Measurements from ENCODE around the gene CHD6.

CHD6 gene

GRCh38 chr20:41469868-41470267, 148.3 kb downstream of the CHD6 start:
- FAIRE-seq (peak; percentile 26), DNase-seq (ENCODE audit: insufficient read length, low spot score) (no peak)

GRCh38 chr20:41468994-41469600, 149.1 kb downstream of the CHD6 start:
- DNase-seq (ENCODE audit: insufficient read length, low spot score): no peak
- FAIRE-seq: no peak

GRCh38 chr20:41467690-41468089, 150.5 kb downstream of the CHD6 start:
- no peak for FAIRE-seq

DNA sequence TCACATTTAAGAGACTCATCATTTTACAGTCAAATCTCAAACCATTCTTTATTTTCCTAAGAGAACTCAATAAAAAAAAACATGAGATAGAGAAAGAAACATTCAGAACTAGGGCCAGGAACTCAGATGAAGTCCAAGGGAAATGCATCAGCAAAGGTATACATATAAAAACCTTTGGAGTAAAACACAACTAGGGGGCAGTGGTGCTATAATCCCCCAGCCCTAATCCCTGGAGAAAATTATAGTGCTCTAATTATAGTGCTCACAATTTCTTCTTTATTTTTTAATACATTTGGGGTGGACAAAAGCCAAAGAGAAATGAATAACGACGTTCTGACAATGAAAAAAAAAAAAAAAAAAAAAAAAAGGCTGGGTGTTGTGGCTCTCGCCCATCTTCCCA, 151.0 kb downstream of the CHD6 start:
- DNase-seq (ENCODE audit: insufficient read length, low spot score): no peak
- no peak for FAIRE-seq

More at GRCh38 chr20:41467690-41468089, 150.5 kb downstream of the CHD6 start:
- no peak for DNase-seq (ENCODE audit: insufficient read length, low spot score)

DNA sequence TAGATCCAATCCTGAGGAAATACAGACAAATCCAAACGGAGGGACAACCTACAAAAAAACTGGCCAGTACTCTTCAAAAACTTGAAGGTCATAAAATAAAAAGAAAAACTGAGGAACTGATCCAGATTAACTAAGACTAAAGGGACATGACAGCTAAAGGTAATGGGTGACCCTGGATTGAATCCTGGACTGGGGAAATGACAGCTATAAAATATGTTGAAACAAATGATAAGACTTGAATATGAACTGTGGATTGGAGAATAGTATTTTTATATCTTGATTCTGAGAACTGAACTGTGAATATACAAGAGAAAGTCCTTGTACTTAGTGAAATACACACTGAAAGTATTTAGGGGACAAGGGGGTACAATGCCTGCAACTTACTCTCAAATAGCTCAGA, 154.6 kb downstream of the CHD6 start:
- FAIRE-seq (no peak), DNase-seq (ENCODE audit: insufficient read length, low spot score) (no peak)

GRCh38 chr20:41462372-41463161, 155.6 kb downstream of the CHD6 start:
- FAIRE-seq (peak; percentile 20), DNase-seq (ENCODE audit: insufficient read length, low spot score) (no peak)

GRCh38 chr20:41458761-41459160, 159.4 kb downstream of the CHD6 start:
- FAIRE-seq (no peak), DNase-seq (ENCODE audit: insufficient read length, low spot score) (no peak)

DNA sequence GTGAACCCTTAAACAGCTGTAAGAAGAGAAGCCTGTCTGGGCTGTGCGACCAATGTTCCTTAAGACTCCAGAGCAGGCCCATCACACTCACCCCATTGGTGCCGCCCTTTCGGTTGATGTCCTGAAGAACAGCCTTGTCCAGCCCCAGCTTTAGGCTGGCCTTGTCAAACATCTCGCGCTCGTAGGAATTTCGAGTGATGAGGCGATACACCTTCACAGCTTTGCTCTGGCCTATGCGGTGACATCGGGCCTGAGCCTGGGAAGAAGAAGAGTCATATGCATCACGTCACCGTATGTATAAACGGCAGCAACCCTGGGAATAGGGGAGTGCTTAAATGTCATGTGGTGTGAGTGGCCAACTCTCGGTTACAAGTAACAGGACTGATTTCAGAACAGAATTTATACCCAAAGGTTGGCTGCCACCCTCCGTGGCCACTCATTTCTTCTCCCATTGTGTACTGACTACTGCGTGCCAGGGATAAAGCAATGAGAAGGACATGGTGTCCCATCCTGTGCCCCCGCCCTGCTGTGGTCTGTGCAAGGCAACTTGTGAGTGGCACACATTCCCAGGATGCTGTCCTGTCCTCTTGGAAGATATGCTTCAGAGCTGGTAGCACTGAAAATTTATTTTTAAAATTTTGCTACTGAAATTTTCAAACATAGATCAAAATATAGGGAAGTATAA, 160.9 kb downstream of the CHD6 start:
- peak; percentile 86 for FAIRE-seq
- DNase-seq (ENCODE audit: insufficient read length, low spot score): no peak

- DNase-seq (ENCODE audit: insufficient read length, low spot score) (no peak), FAIRE-seq (no peak)
Observed at GRCh38 chr20:41456351-41456750, 161.8 kb downstream of the CHD6 start.

GRCh38 chr20:41454250-41454649, 163.9 kb downstream of the CHD6 start:
- DNase-seq (ENCODE audit: insufficient read length, low spot score): no peak
- no peak for FAIRE-seq

- DNase-seq (ENCODE audit: insufficient read length, low spot score): no peak
- peak; percentile 16 for FAIRE-seq
Observed at GRCh38 chr20:41453010-41453950, 164.9 kb downstream of the CHD6 start.

DNA sequence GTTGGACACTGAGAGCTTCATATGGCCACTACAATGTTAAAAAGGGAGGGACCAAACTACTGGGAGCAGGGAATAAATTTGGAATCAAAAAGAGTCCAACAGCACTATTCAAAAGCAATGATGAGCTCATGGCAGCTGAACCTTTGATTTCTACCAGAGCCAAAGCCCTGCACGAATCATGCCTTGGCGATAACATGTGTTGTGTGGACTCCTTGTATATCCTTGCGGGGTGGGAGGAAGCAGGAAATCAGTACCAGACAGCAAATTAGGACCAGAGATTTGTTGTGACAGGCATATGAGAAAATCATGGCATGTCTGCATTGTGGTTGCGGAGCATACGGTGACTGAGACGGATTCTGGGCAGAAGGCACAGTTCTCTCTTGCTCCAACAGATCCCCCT, 166.0 kb downstream of the CHD6 start:
- DNase-seq (ENCODE audit: insufficient read length, low spot score): no peak
- FAIRE-seq: no peak

DNA sequence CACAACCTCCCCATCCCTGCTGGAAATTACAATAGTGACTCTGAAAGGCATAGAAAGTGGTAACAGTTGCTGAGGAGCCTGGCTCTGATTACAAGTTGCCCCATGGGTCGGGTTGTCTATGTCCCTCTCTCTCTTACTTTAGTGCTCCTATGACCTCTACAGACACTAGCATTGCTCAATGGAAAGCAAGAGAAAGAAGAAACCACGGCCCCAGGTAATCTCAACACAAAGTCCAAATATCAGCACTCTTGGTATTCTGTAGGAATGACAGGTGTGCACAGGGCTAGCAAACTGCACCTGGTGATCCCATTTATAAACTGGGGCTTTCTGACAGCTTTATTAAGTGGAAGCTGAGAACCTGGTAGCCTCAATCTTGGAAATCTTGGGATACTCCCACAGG, 171.2 kb downstream of the CHD6 start:
- FAIRE-seq (no peak), DNase-seq (ENCODE audit: insufficient read length, low spot score) (no peak)

DNA sequence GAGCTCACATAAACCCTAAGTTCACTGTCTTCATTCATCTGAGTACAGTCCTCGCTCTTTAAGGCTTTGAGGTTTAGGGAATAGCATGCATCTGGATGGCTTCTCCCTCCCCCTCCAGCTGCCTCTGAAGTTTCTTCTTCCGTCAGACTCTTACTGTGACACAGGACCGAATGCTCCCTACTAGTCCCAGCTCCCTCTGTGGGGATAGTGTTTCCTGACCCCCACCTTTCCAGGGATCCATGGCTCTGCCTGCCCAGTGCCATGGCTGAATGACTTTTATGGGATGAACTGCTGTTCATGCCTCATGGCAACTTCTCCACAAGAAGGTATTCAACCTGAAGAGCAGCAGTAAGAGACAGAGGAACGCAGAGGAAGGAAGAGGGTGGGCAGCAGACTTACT, 171.7 kb downstream of the CHD6 start:
- no peak for DNase-seq (ENCODE audit: insufficient read length, low spot score)
- FAIRE-seq: no peak

DNA sequence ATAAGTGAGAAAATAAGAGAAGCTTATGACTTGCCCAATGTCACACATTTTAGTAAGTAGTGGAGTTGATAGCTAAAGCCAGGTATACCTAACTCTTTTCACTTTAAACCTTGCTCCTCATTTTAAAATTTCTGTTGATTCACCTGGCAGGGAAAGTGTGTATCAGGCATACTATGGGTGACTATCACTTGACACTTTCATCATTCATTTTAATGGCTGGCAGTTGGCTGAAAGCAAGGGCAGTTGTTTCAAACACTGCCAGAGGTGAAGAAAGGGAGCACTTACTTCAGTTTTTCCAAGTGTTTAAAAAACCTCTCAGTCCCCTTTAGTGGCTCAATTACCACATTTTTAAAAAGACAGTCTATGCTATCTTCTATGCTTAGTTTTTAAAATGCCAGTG, 173.4 kb downstream of the CHD6 start:
- no peak for FAIRE-seq
- DNase-seq (ENCODE audit: insufficient read length, low spot score): no peak

DNA sequence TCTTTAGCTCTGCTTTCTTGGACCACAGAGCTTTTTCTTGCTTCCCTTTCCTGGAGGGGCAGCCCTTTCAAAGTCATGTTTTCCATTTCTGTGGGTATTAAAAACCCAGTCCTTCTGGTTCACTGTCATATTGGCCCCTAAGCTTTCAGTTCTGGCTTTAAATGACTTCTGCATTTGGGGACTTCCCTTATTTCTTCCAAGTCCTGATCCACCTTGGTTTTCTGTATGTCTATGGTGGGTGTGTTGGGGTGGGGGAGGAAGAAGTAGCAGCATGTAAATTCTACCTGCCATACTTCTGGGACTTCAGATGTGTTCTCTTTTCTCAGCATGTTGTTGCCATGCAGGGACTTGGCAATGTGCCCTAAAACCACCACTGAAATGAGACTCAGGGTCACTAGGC, 174.5 kb downstream of the CHD6 start:
- no peak for DNase-seq (ENCODE audit: insufficient read length, low spot score)

GRCh38 chr20:41440882-41441281, 177.3 kb downstream of the CHD6 start:
- FAIRE-seq (no peak), DNase-seq (ENCODE audit: insufficient read length, low spot score) (no peak)

More for the DNA sequence above, 174.5 kb downstream of the CHD6 start:
- FAIRE-seq: no peak

DNA sequence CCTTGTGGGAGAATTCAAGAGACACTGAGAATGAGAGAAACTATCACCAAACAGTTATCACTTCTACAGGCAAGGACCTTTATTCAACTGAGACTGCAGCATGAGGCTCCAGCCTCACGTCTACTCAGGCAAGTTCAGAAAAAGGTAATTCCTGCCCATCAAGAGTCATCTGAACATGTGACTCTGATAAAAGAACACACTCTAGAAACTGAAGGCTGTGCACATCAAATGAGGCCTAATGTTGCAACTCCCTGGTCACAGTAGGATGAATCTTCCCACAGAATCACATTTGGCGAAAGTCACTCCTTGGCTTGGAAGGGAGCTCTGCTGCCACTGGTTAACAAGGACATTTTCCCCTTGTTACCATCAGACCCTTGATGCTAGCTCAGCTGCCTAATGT, 180.3 kb downstream of the CHD6 start:
- FAIRE-seq (peak; percentile 49), DNase-seq (ENCODE audit: insufficient read length, low spot score) (no peak)

- FAIRE-seq (no peak), DNase-seq (ENCODE audit: insufficient read length, low spot score) (no peak)
Observed at GRCh38 chr20:41436679-41437078, 181.5 kb downstream of the CHD6 start.

DNA sequence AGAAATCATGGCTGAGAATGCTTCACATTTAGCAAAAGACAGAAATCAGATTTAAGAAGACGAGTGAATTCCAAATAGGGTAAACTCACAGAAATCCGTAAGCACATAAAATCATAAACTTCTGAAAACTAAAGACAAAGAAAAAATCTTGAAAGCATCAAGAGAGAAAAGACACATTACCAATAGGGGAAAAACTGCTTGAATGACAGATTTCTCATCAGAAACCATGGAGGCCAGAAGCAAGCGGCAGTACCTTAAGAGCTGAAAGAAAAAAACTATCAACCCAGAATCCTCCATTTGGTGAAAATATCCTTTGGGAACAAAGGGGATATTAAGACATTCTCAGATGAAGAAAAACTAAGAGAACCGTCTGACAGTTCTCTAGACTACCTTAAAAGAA, 185.0 kb downstream of the CHD6 start:
- FAIRE-seq: no peak
- DNase-seq (ENCODE audit: insufficient read length, low spot score): no peak

GRCh38 chr20:41432746-41433145, 185.4 kb downstream of the CHD6 start:
- DNase-seq (ENCODE audit: insufficient read length, low spot score) (no peak), FAIRE-seq (no peak)

Data from HTR-8/SVneo (cell line).